Astrocyte (in vitro differentiated cells and primary cell): ENCODE measurements around the gene GNE. TPM values are rescaled to one million over a fixed set of nuclear protein-coding genes. Genes with fewer than 3 reads are reported as not detected.

ENCODE experiments used
- DNase-seq: peaks from one replicate; pipeline ENCODE4 v3.0.0-alpha.2; 2010; ENCODE audit warnings: low read depth
- FAIRE-seq: peaks from 2 replicates; lab custom pipeline; 2011; peaks lifted over from hg19 to GRCh38; lab: Jason Lieb, UNC
- H2AFZ ChIP-seq: 2 replicates; pipeline ENCODE4 v1.6.0; 2012; ENCODE audit warnings: low read depth, low read length, inconsistent platforms
- H3K27ac ChIP-seq: 2 replicates; pipeline ENCODE4 v1.5.1; 2011; ENCODE audit warnings: low read depth, low read length, inconsistent platforms
- H3K27me3 ChIP-seq: 2 replicates; pipeline ENCODE4 v1.6.0; 2011; ENCODE audit warnings: low read length, inconsistent platforms; ENCODE audit not compliant: insufficient read depth
- H3K36me3 ChIP-seq: 2 replicates; pipeline ENCODE4 v1.5.1; 2011; ENCODE audit warnings: low read length, inconsistent platforms; ENCODE audit not compliant: insufficient read depth
- H3K4me1 ChIP-seq: 2 replicates; pipeline ENCODE4 v1.5.1; 2011; ENCODE audit warnings: low read length, inconsistent platforms; ENCODE audit not compliant: insufficient read depth
- H3K4me2 ChIP-seq: 2 replicates; pipeline ENCODE4 v1.6.0; 2012; ENCODE audit warnings: low read length, inconsistent platforms
- H3K4me3 ChIP-seq: 2 replicates; pipeline ENCODE4 v1.5.1; 2011; ENCODE audit warnings: low read depth, mild to moderate bottlenecking, low read length, inconsistent platforms; ENCODE audit not compliant: insufficient read depth
- H3K79me2 ChIP-seq: 2 replicates; pipeline ENCODE4 v1.6.0; 2012; ENCODE audit warnings: mild to moderate bottlenecking, low read length, inconsistent platforms; ENCODE audit not compliant: insufficient read depth
- H3K9ac ChIP-seq: 2 replicates; pipeline ENCODE4 v1.6.0; 2012; ENCODE audit warnings: mild to moderate bottlenecking, low read length, inconsistent platforms
- H3K9me3 ChIP-seq: 2 replicates; pipeline ENCODE4 v1.5.1; 2012; ENCODE audit warnings: low read depth, mild to moderate bottlenecking, low read length, inconsistent platforms; ENCODE audit not compliant: insufficient read depth
- H4K20me1 ChIP-seq: 2 replicates; pipeline ENCODE4 v1.6.0; 2012; ENCODE audit warnings: low read length, inconsistent platforms; ENCODE audit not compliant: insufficient read depth
- H3K27ac Mint-ChIP-seq: one replicate; pipeline ENCODE4 v1.8.0; 2021; ENCODE audit warnings: mild to moderate bottlenecking, mixed read lengths; ENCODE audit not compliant: unreplicated experiment
- H3K27me3 Mint-ChIP-seq: one replicate; pipeline ENCODE4 v1.8.0; 2021; ENCODE audit warnings: low read depth, mixed read lengths; ENCODE audit not compliant: unreplicated experiment
- H3K36me3 Mint-ChIP-seq: one replicate; pipeline ENCODE4 v1.8.0; 2021; ENCODE audit warnings: low read depth, mixed read lengths; ENCODE audit not compliant: unreplicated experiment
- H3K4me1 Mint-ChIP-seq: one replicate; pipeline ENCODE4 v1.8.0; 2021; ENCODE audit warnings: low read depth, mixed read lengths; ENCODE audit not compliant: unreplicated experiment
- H3K4me3 Mint-ChIP-seq: one replicate; pipeline ENCODE4 v1.8.0; 2021; ENCODE audit warnings: mild to moderate bottlenecking, moderate library complexity, mixed read lengths; ENCODE audit not compliant: unreplicated experiment
- H3K9me3 Mint-ChIP-seq: one replicate; pipeline ENCODE4 v1.8.0; 2021; ENCODE audit warnings: mild to moderate bottlenecking, mixed read lengths; ENCODE audit not compliant: unreplicated experiment
- CTCF ChIP-seq: IDR thresholded peaks from 2 replicates; pipeline ENCODE4 v1.5.1; 2011; ENCODE audit warnings: low read depth, mild to moderate bottlenecking, inconsistent platforms, low read length, moderate library complexity; ENCODE audit not compliant: insufficient read depth
- EZH2 ChIP-seq: IDR thresholded peaks from 2 replicates; pipeline ENCODE4 v1.6.1; 2012; ENCODE audit warnings: mild to moderate bottlenecking, low read length, inconsistent platforms; ENCODE audit not compliant: insufficient read depth
- total RNA-seq: library from RNA; stranded (reverse); gene quantifications from 2 replicates; pipeline ENCODE4 v1.2.1, GENCODE V29; 2021

Gene GNE
- total RNA-seq, 1 donor from 2014 or later: 12.6 TPM

- H3K4me1 ChIP-seq: peaks cover 41% of the 10 kb centered on the region
- H3K36me3 ChIP-seq: peaks cover 3% of the 10 kb centered on the region
- DNase-seq: no peak
- H3K27me3 ChIP-seq: no peaks in the 10 kb centered on the region
- H3K27ac Mint-ChIP-seq: peak overlapping the region; percentile 21
- H3K4me1 Mint-ChIP-seq: peaks cover 34% of the 10 kb centered on the region
- H4K20me1 ChIP-seq: peaks cover 54% of the 10 kb centered on the region
- no peak for FAIRE-seq
- no peak for TF ChIP-seq EZH2
- no peak for TF ChIP-seq CTCF
- H3K79me2 ChIP-seq: peaks cover 65% of the 10 kb centered on the region
- H3K4me3 Mint-ChIP-seq: peak overlapping the region; percentile 98
- no peaks in the 10 kb centered on the region for H3K9me3 Mint-ChIP-seq
- H3K36me3 Mint-ChIP-seq: peaks cover 9% of the 10 kb centered on the region
- no peak overlapping the region for H2AFZ ChIP-seq
- H3K4me3 ChIP-seq: peak overlapping the region; percentile 82
- no peaks in the 10 kb centered on the region for H3K27me3 Mint-ChIP-seq
- H3K4me2 ChIP-seq: peak overlapping the region; percentile 93
- peak overlapping the region; percentile 93 for H3K9ac ChIP-seq
- no peak overlapping the region for H3K27ac ChIP-seq
- no peaks in the 10 kb centered on the region for H3K9me3 ChIP-seq
Observed at GRCh38 chr9:36192196-36192595, 66.1 kb downstream of the GNE start.

DNA sequence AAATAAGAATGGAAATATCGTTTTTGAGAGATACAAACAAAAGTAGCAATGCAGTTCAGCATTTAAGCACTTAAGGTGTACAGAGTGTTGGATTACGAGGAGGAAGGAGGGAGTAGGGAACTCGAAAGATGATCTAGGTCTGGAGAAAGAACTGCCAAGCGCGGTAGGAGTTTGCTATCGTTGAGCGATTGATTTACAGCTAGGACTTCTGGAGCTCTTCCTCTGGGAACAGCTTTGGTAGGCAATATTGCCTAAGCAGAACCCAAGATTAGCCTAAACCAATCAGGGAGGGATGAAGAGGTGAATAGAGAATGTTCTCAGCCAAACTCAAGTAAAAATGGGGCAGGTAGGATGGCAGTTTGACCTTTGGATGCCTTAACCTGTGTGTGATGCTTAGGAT is 66.6 kb downstream of the GNE start:
- FAIRE-seq (no peak), DNase-seq (no peak)
- H3K79me2 ChIP-seq: peaks cover 60% of the 10 kb centered on the region
- Mint-ChIP-seq H3K4me3 (peak overlapping the region; percentile 98), H3K9me3 (no peaks in the 10 kb centered on the region), H3K27ac (peak overlapping the region; percentile 93), H3K36me3 (peaks cover 9% of the 10 kb centered on the region), H3K4me1 (peaks cover 36% of the 10 kb centered on the region), H3K27me3 (no peaks in the 10 kb centered on the region)
- H3K9ac ChIP-seq: peak overlapping the region; percentile 93
- H3K27me3 ChIP-seq: no peaks in the 10 kb centered on the region
- peak overlapping the region; percentile 90 for H3K27ac ChIP-seq
- peak overlapping the region; percentile 95 for H2AFZ ChIP-seq
- H3K4me2 ChIP-seq: peak overlapping the region; percentile 93
- peaks cover 2% of the 10 kb centered on the region for H3K36me3 ChIP-seq
- peak overlapping the region; percentile 82 for H3K4me3 ChIP-seq
- H3K4me1 ChIP-seq: peaks cover 41% of the 10 kb centered on the region
- H4K20me1 ChIP-seq: peaks cover 49% of the 10 kb centered on the region
- no peak for TF ChIP-seq EZH2
- TF ChIP-seq CTCF: no peak
- no peaks in the 10 kb centered on the region for H3K9me3 ChIP-seq

DNA sequence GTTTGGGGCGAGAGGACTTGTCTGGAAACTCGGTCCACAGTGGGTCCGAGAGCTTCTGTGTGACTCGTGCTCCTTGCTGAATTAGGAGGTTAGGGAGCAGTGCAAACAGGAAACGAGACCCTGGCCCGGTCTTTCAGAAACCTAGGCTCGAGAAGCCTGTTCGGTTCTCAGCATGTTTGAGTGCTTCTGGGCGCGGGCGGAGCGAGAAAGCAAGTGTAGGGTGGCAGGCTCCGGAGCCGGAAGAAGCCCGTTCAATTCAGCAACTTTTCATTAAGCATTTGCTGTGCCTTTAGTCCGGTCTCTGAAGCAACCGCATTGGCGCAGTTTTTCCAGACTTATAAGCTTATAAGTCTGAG is 67.0 kb downstream of the GNE start:
- DNase-seq: no peak
- Mint-ChIP-seq H3K27ac (peak overlapping the region; percentile 93), H3K36me3 (peaks cover 9% of the 10 kb centered on the region), H3K27me3 (no peaks in the 10 kb centered on the region), H3K9me3 (no peaks in the 10 kb centered on the region), H3K4me1 (peaks cover 36% of the 10 kb centered on the region), H3K4me3 (peak overlapping the region; percentile 98)
- TF ChIP-seq CTCF: no peak
- no peak for TF ChIP-seq EZH2
- H3K4me2 ChIP-seq: peak overlapping the region; percentile 93
- H3K27ac ChIP-seq: peak overlapping the region; percentile 90
- H3K4me1 ChIP-seq: peaks cover 41% of the 10 kb centered on the region
- peaks cover 2% of the 10 kb centered on the region for H3K36me3 ChIP-seq
- H4K20me1 ChIP-seq: peaks cover 45% of the 10 kb centered on the region
- H3K27me3 ChIP-seq: no peaks in the 10 kb centered on the region
- H3K9ac ChIP-seq: peak overlapping the region; percentile 93
- peak overlapping the region; percentile 82 for H3K4me3 ChIP-seq
- H2AFZ ChIP-seq: peak overlapping the region; percentile 95
- FAIRE-seq: no peak
- peaks cover 56% of the 10 kb centered on the region for H3K79me2 ChIP-seq
- no peaks in the 10 kb centered on the region for H3K9me3 ChIP-seq
